H1 (cell line): ENCODE measurements around the gene KCNIP3. TPM values are rescaled to one million over a fixed set of nuclear protein-coding genes. Genes with fewer than 3 reads are reported as not detected.

Source experiments
- BCL11A ChIP-seq, 2 experiments: IDR thresholded peaks; one replicate each; pipeline ENCODE4 v1.6.1; 2011; ENCODE audit warnings: low read depth in 2 of 2, low read length in 2 of 2, mild to moderate bottlenecking in 2 of 2
- BRCA1 ChIP-seq: IDR thresholded peaks from 2 replicates; pipeline ENCODE4 v1.6.1; 2012; ENCODE audit warnings: low read depth, low read length, improper control_type of control experiment
- CBX5 ChIP-seq: fragments of 300-800, 300-1000 bp; sonication (generic); IDR thresholded peaks from 2 replicates; pipeline ENCODE4 v1.7.1; 2016; ENCODE audit warnings: antibody characterized with exemption, low read length, low read depth
- JUN ChIP-seq: IDR thresholded peaks from 2 replicates; pipeline ENCODE4 v1.6.1; 2011; ENCODE audit warnings: low read depth, mild to moderate bottlenecking, improper control_type of control experiment, low read length
- RXRA ChIP-seq: IDR thresholded peaks from 2 replicates; pipeline ENCODE4 v1.6.1; 2011; ENCODE audit warnings: low read depth, mild to moderate bottlenecking, low read length, moderate library complexity; ENCODE audit not compliant: insufficient read depth
- SIX5 ChIP-seq: IDR thresholded peaks from 2 replicates; pipeline ENCODE4 v1.6.1; 2011; ENCODE audit warnings: mild to moderate bottlenecking, low read depth, low read length
- SRF ChIP-seq: IDR thresholded peaks from 2 replicates; pipeline ENCODE4 v1.6.1; 2011; ENCODE audit warnings: mild to moderate bottlenecking, low read depth, low read length, moderate library complexity
- TAF1 ChIP-seq: IDR thresholded peaks from 2 replicates; pipeline ENCODE4 v1.6.1; 2011; ENCODE audit warnings: mild to moderate bottlenecking, low read depth, low read length
- TBP ChIP-seq: IDR thresholded peaks from 2 replicates; pipeline ENCODE4 v1.6.1; 2011; ENCODE audit warnings: low read depth, low read length, improper control_type of control experiment
- YY1 ChIP-seq: IDR thresholded peaks from 2 replicates; pipeline ENCODE4 v1.6.1; 2011; ENCODE audit warnings: low read depth, mild to moderate bottlenecking, low read length
- polyA plus RNA-seq, 7 experiments: library from polyadenylated mRNA; depleted of rRNA in 3 of 7; stranded (reverse) in 5 of 7; unstranded in 2 of 7; fragments of >200 nt in 5 of 7; fragments of 200-250 nt in 2 of 7; gene quantifications; 1 replicate in 5 of 7; 2 replicates in 1 of 7; 4 replicates in 1 of 7; pipeline versions ENCODE4 v1.2.1 to v1.2.3, GENCODE V29; 2011 to 2013; ENCODE audit warnings: missing spikeins in 2 of 7, mixed read lengths in 2 of 7
- total RNA-seq: library from RNA; stranded (reverse); fragmentation: NEBNext Ultra II Directional; extraction: Animal tissue kit (Norgen Biotek cat#: 25700); gene quantifications from 2 replicates; pipeline ENCODE4 v1.2.1, GENCODE V29; 2021
- TF ChIP-seq, protein P1 (sequence below): fragments of 300-600 bp; sonication (generic); IDR thresholded peaks from 2 replicates; pipeline ENCODE4 v1.7.1; 2012; ENCODE audit warnings: low read length, moderate library complexity, mild to moderate bottlenecking, inconsistent platforms; ENCODE audit not compliant: insufficient replicate concordance

KCNIP3 gene
- total and polyA plus RNA-seq, 2 of the 8 experiments (the other 6 are each of a cell fraction or from before 2014, with no cell fraction given), result 0.33 to 1.9 TPM

DNA sequence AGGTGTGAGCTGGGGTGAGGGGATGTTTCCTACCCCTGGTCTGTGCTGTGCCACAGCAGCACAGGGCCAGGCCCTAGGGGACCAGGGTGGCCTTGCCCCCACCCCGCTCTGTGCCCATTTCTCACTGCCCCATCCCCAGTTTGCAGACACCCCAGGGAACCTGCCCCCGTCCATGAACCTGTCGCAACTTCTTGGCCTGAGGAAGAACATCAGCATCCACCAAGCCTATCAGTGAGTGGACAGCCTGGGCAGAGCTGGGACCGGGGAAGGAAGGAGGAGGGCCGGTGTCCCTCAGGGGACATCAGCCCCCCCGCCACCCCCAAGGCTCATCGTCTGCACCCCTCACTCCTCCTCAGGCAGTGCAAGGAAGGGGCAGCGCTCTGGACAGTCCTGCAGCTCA lies 15.4 kb upstream of the KCNIP3 start (continued):
- TF ChIP-seq, protein P1, sequence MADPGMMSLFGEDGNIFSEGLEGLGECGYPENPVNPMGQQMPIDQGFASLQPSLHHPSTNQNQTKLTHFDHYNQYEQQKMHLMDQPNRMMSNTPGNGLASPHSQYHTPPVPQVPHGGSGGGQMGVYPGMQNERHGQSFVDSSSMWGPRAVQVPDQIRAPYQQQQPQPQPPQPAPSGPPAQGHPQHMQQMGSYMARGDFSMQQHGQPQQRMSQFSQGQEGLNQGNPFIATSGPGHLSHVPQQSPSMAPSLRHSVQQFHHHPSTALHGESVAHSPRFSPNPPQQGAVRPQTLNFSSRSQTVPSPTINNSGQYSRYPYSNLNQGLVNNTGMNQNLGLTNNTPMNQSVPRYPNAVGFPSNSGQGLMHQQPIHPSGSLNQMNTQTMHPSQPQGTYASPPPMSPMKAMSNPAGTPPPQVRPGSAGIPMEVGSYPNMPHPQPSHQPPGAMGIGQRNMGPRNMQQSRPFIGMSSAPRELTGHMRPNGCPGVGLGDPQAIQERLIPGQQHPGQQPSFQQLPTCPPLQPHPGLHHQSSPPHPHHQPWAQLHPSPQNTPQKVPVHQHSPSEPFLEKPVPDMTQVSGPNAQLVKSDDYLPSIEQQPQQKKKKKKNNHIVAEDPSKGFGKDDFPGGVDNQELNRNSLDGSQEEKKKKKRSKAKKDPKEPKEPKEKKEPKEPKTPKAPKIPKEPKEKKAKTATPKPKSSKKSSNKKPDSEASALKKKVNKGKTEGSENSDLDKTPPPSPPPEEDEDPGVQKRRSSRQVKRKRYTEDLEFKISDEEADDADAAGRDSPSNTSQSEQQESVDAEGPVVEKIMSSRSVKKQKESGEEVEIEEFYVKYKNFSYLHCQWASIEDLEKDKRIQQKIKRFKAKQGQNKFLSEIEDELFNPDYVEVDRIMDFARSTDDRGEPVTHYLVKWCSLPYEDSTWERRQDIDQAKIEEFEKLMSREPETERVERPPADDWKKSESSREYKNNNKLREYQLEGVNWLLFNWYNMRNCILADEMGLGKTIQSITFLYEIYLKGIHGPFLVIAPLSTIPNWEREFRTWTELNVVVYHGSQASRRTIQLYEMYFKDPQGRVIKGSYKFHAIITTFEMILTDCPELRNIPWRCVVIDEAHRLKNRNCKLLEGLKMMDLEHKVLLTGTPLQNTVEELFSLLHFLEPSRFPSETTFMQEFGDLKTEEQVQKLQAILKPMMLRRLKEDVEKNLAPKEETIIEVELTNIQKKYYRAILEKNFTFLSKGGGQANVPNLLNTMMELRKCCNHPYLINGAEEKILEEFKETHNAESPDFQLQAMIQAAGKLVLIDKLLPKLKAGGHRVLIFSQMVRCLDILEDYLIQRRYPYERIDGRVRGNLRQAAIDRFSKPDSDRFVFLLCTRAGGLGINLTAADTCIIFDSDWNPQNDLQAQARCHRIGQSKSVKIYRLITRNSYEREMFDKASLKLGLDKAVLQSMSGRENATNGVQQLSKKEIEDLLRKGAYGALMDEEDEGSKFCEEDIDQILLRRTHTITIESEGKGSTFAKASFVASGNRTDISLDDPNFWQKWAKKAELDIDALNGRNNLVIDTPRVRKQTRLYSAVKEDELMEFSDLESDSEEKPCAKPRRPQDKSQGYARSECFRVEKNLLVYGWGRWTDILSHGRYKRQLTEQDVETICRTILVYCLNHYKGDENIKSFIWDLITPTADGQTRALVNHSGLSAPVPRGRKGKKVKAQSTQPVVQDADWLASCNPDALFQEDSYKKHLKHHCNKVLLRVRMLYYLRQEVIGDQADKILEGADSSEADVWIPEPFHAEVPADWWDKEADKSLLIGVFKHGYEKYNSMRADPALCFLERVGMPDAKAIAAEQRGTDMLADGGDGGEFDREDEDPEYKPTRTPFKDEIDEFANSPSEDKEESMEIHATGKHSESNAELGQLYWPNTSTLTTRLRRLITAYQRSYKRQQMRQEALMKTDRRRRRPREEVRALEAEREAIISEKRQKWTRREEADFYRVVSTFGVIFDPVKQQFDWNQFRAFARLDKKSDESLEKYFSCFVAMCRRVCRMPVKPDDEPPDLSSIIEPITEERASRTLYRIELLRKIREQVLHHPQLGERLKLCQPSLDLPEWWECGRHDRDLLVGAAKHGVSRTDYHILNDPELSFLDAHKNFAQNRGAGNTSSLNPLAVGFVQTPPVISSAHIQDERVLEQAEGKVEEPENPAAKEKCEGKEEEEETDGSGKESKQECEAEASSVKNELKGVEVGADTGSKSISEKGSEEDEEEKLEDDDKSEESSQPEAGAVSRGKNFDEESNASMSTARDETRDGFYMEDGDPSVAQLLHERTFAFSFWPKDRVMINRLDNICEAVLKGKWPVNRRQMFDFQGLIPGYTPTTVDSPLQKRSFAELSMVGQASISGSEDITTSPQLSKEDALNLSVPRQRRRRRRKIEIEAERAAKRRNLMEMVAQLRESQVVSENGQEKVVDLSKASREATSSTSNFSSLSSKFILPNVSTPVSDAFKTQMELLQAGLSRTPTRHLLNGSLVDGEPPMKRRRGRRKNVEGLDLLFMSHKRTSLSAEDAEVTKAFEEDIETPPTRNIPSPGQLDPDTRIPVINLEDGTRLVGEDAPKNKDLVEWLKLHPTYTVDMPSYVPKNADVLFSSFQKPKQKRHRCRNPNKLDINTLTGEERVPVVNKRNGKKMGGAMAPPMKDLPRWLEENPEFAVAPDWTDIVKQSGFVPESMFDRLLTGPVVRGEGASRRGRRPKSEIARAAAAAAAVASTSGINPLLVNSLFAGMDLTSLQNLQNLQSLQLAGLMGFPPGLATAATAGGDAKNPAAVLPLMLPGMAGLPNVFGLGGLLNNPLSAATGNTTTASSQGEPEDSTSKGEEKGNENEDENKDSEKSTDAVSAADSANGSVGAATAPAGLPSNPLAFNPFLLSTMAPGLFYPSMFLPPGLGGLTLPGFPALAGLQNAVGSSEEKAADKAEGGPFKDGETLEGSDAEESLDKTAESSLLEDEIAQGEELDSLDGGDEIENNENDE, result no peak
- no peak for TF ChIP-seq CBX5
- TF ChIP-seq SRF, result no peak
- TF ChIP-seq TAF1, result no peak
- no peak for TF ChIP-seq RXRA
- TF ChIP-seq YY1, result no peak
- no peak for TF ChIP-seq JUN
- no peak for TF ChIP-seq BRCA1
- TF ChIP-seq TBP, result no peak
- TF ChIP-seq BCL11A (IDR thresholded peaks at IDR 0.05; ENCODE audit: low read depth in 2 of 2, low read length in 2 of 2), result no peak
- no peak for TF ChIP-seq SIX5
